GM12873 (cell line): ENCODE results near the gene AURKA.

Source experiments
- CTCF ChIP-seq: IDR thresholded peaks from 2 replicates; pipeline ENCODE4 v1.5.1; 2012; ENCODE audit warnings: low read depth, mild to moderate bottlenecking, moderate library complexity, low read length, control low read depth; ENCODE audit not compliant: insufficient read depth; ENCODE audit errors: missing control alignments

AURKA gene

GRCh38 chr20:56362833-56363413, 29.1 kb downstream of the AURKA start:
- no peak for TF ChIP-seq CTCF

- TF ChIP-seq CTCF, result no peak
These were observed 30.1 kb downstream of the AURKA start for GRCh38 chr20:56361900-56362299.

- TF ChIP-seq CTCF, result no peak
These were observed 31.2 kb downstream of the AURKA start for GRCh38 chr20:56360908-56361205.

GRCh38 chr20:56360133-56360907, 31.7 kb downstream of the AURKA start:
- no peak for TF ChIP-seq CTCF

- TF ChIP-seq CTCF, result no peak
These were observed 32.5 kb downstream of the AURKA start for GRCh38 chr20:56359212-56360132.

- no peak for TF ChIP-seq CTCF
These were observed 33.3 kb downstream of the AURKA start, which contains the start of gene FAM210B for GRCh38 chr20:56358600-56359211. Gene FAM210B, plus strand, starts transcription at chr20:56358974. Its CDS starts 32 bp downstream, at chr20:56359006.
